ENCODE results near the gene AGAP2. TPM values are rescaled to one million over a fixed set of nuclear protein-coding genes. Genes with fewer than 3 reads are reported as not detected.

Gene AGAP2
- total RNA-seq, 1 donor from 2014 or later: 1.5 TPM

- intact Hi-C loops (cut with DNase I): no loop called here
- no peak overlapping the region for H3K4me3 ChIP-seq
- TF ChIP-seq POLR2AphosphoS5 (IDR thresholded peaks at IDR 0.05; ENCODE audit: insufficient read depth in 1 of 2, low read depth in 1 of 2) (no peak), CTCF (IDR thresholded peaks at IDR 0.05) (no peak), POLR2A (IDR thresholded peaks at IDR 0.05) (no peak)
- peaks cover 21% of the 10 kb centered on the region for H3K4me1 ChIP-seq
- no peak overlapping the region for H3K27ac ChIP-seq
- no peak for DNase-seq (ENCODE audit: extremely low spot score in 2 of 2)
- no peaks in the 10 kb centered on the region for H3K36me3 ChIP-seq
- peaks cover 3% of the 10 kb centered on the region for H3K27me3 ChIP-seq
- H3K9me3 ChIP-seq: no peaks in the 10 kb centered on the region
Observed at GRCh38 chr12:57758552-57759359, 20.2 kb upstream of the AGAP2 start.

DNA sequence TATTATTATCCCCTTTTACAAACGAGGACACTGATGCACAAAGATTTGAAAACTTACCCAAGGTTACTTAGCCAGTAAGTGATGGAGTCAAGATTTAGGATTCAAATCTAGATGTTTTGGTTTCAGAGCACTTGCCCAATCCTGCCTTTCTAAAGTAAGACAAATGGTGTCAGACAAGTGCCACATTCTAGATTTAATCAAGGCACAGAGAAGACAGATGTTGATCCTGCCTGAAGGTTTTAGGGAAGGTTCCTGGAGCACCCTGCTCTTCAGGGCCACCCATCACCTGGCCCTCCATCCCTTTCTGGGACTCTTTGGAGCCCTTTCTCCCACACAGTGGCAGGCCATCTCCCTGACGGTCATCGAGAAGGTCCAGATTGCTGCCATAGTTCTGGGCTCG is 19.2 kb upstream of the AGAP2 start:
- intact Hi-C loops (cut with DNase I): no loop called here
- H3K27me3 ChIP-seq: no peaks in the 10 kb centered on the region
- TF ChIP-seq POLR2AphosphoS5 (IDR thresholded peaks at IDR 0.05; ENCODE audit: insufficient read depth in 1 of 2, low read depth in 1 of 2) (no peak), POLR2A (IDR thresholded peaks at IDR 0.05) (no peak), CTCF (IDR thresholded peaks at IDR 0.05) (no peak)
- H3K9me3 ChIP-seq: no peaks in the 10 kb centered on the region
- H3K4me3 ChIP-seq: no peak overlapping the region
- no peak for DNase-seq (ENCODE audit: extremely low spot score in 2 of 2)
- H3K36me3 ChIP-seq: no peaks in the 10 kb centered on the region
- no peak overlapping the region for H3K27ac ChIP-seq
- peaks cover 30% of the 10 kb centered on the region for H3K4me1 ChIP-seq

GRCh38 chr12:57756406-57757341 is 18.1 kb upstream of the AGAP2 start:
- Histone ChIP-seq H3K36me3 (no peaks in the 10 kb centered on the region), H3K27ac (no peak overlapping the region)

GRCh38 chr12:57755454-57756372 is 17.2 kb upstream of the AGAP2 start:
- Histone ChIP-seq H3K27ac (peak overlapping the region; percentile 53), H3K36me3 (no peaks in the 10 kb centered on the region), H3K27me3 (no peaks in the 10 kb centered on the region), H3K4me3 (peak overlapping the region; percentile 75 to 78), H3K9me3 (no peaks in the 10 kb centered on the region), H3K4me1 (peaks cover 44% of the 10 kb centered on the region)
- intact Hi-C loops (cut with DNase I): no loop called here
- DNase-seq (ENCODE audit: extremely low spot score in 2 of 2): no peak
- TF ChIP-seq POLR2AphosphoS5 (IDR thresholded peaks at IDR 0.05; ENCODE audit: insufficient read depth in 1 of 2, low read depth in 1 of 2): no peak

More at GRCh38 chr12:57756406-57757341, 18.1 kb upstream of the AGAP2 start:
- DNase-seq (ENCODE audit: extremely low spot score in 2 of 2): no peak
- intact Hi-C loops (cut with DNase I): no loop called here
- Histone ChIP-seq H3K9me3 (no peaks in the 10 kb centered on the region), H3K27me3 (no peaks in the 10 kb centered on the region), H3K4me1 (peaks cover 34% of the 10 kb centered on the region), H3K4me3 (peak overlapping the region; percentile 75 to 78)
- TF ChIP-seq POLR2A (IDR thresholded peaks at IDR 0.05) (no peak), CTCF (IDR thresholded peaks at IDR 0.05) (peak in 1 of 3 experiments; percentile 11)

DNA sequence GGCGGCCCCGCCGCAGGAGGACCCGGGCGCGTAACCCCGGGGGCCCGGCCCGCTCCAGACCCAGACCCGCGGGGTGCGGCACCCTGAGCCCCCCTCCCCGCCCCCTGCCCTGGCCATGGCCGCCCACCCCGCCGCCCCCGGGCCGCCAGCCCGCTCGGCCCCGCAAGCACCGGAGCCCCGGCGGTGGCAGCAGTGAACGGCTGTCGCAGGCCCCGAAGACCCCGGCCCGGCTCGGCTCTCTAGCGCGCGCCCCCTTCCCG is 16.6 kb upstream of the AGAP2 start:
- H3K9me3 ChIP-seq: no peaks in the 10 kb centered on the region
- DNase-seq (ENCODE audit: extremely low spot score in 2 of 2): no peak
- H3K27ac ChIP-seq: peak overlapping the region; percentile 53
- TF ChIP-seq POLR2A (IDR thresholded peaks at IDR 0.05): no peak
- no peaks in the 10 kb centered on the region for H3K27me3 ChIP-seq
- peaks cover 44% of the 10 kb centered on the region for H3K4me1 ChIP-seq
- no peaks in the 10 kb centered on the region for H3K36me3 ChIP-seq
- intact Hi-C loops (cut with DNase I): no loop called here
- H3K4me3 ChIP-seq: peak overlapping the region; percentile 75 to 78

Measured in vagina (tissue), 2 donors.